ENCODE measurements around the gene MSANTD1.

DNA sequence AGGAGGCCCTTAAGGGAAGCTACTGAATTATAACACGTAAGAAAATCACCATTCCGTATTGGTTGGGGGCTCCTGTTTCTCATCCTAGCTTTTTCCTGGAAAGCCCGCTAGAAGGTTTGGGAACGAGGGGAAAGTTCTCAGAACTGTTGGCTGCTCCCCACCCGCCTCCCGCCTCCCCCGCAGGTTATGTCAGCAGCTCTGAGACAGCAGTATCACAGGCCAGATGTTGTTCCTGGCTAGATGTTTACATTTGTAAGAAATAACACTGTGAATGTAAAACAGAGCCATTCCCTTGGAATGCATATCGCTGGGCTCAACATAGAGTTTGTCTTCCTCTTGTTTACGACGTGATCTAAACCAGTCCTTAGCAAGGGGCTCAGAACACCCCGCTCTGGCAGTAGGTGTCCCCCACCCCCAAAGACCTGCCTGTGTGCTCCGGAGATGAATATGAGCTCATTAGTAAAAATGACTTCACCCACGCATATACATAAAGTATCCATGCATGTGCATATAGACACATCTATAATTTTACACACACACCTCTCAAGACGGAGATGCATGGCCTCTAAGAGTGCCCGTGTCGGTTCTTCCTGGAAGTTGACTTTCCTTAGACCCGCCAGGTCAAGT, 6.9 kb upstream of the MSANTD1 start:
- TF ChIP-seq EP300 (IDR thresholded peaks at IDR 0.05; ENCODE audit: borderline replicate concordance in 1 of 2, low read depth in 2 of 2, low read length in 2 of 2) (no peak), JUND (IDR thresholded peaks at IDR 0.05; ENCODE audit: low read length) (no peak), SIRT6 (IDR thresholded peaks at IDR 0.05; ENCODE audit: low read length) (no peak), CTCF (IDR thresholded peaks at IDR 0.05; ENCODE audit: control extremely low read depth in 1 of 3, insufficient read depth in 1 of 3, low read depth in 1 of 3, low read length in 3 of 3) (no peak), EGR1 (IDR thresholded peaks at IDR 0.05; ENCODE audit: borderline replicate concordance, low read depth, low read length) (no peak), YY1 (IDR thresholded peaks at IDR 0.05; ENCODE audit: low read depth, low read length) (no peak), POLR2A (IDR thresholded peaks at IDR 0.05; ENCODE audit: control extremely low read depth in 1 of 2, low read depth in 2 of 2, low read length in 2 of 2) (no peak), TAF1 (IDR thresholded peaks at IDR 0.05; ENCODE audit: low read depth, low read length) (no peak), FOSL1 (IDR thresholded peaks at IDR 0.05; ENCODE audit: insufficient read depth, low read depth, low read length) (no peak)

Measured in H1 (cell line).